AG10803 (cell line): ENCODE data around the gene TMEM255A.
A peak's percentile ranks its signal among the peaks of the same experiment; 100 is the strongest.

ENCODE experiments used
- DNase-seq: peaks from one replicate; pipeline ENCODE4 v3.0.0; 2010; ENCODE audit warnings: low read depth
- H3K4me3 ChIP-seq: 2 replicates; pipeline ENCODE4 v1.5.1; 2011; ENCODE audit warnings: mild to moderate bottlenecking, low read length, control low read depth
- TF ChIP-seq, protein P1 (sequence below): conservative IDR thresholded peaks from 2 replicates; pipeline ENCODE4 v1.5.1; 2011; ENCODE audit warnings: mild to moderate bottlenecking, low read length, control low read depth, inconsistent platforms

TMEM255A gene

DNA sequence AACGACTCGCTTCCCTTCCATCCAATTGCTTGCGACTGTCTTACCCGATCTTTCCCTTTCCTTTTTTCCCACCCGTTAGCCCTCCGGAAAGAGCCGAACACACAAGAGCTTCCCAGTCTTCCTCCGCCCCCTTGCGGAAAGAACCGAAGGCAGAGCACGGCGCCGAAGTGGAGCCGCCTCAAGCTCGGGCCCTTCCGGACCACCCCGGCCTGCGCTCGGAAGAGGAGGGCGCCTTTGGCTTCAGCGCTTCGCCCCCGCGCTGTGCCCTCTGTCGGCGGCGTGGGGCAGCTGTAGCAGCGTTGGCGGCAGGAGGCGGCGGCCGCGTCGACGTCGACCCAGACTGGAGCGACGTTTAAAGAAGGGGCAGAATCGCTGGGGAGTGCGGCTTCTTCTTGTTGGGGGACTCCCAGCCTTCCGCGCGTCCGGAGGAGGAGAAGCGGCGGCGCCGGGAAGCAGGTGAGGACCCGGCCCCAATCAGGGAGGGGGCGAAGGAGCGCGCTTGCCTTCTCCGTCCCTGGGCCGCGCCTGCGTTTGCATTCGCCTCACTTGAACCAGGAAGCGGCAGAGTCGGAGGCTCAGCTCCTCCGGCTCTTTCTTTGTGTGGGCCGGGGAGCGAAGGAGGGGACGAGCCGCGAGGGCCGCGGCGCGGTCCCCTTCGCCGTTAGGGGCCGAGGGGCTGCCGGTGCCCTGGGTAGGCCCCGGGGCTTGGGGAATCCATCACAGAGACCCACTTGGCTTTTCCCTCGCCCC, 60.6 kb downstream of the TMEM255A start, which contains the start of gene ZBTB33:
TSS of gene ZBTB33 (plus strand) at position 291 of the 750 bp plus-strand sequence. CDS start 2,604 bp downstream, outside the sequence.
- peak within 1 kb of the TSS; percentile 78 for H3K4me3 ChIP-seq
- TF ChIP-seq, protein P1, sequence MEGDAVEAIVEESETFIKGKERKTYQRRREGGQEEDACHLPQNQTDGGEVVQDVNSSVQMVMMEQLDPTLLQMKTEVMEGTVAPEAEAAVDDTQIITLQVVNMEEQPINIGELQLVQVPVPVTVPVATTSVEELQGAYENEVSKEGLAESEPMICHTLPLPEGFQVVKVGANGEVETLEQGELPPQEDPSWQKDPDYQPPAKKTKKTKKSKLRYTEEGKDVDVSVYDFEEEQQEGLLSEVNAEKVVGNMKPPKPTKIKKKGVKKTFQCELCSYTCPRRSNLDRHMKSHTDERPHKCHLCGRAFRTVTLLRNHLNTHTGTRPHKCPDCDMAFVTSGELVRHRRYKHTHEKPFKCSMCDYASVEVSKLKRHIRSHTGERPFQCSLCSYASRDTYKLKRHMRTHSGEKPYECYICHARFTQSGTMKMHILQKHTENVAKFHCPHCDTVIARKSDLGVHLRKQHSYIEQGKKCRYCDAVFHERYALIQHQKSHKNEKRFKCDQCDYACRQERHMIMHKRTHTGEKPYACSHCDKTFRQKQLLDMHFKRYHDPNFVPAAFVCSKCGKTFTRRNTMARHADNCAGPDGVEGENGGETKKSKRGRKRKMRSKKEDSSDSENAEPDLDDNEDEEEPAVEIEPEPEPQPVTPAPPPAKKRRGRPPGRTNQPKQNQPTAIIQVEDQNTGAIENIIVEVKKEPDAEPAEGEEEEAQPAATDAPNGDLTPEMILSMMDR = peak; percentile 50
- peak; percentile 93 for DNase-seq

- DNase-seq = peak; percentile 80
- TF ChIP-seq, protein P1 = no peak
These were observed 66.3 kb downstream of the TMEM255A start for GRCh38 chrX:120244735-120245498.

GRCh38 chrX:120244395-120244734, 66.9 kb downstream of the TMEM255A start:
- TF ChIP-seq, protein P1 = no peak
- peak overlapping the region; percentile 82 for H3K4me3 ChIP-seq
- DNase-seq = no peak

More at GRCh38 chrX:120244735-120245498, 66.3 kb downstream of the TMEM255A start:
- H3K4me3 ChIP-seq = peak overlapping the region; percentile 82

GRCh38 chrX:120242813-120243212, 68.4 kb downstream of the TMEM255A start:
- no peak overlapping the region for H3K4me3 ChIP-seq
- DNase-seq = peak; percentile 4
- TF ChIP-seq, protein P1 = no peak

DNA sequence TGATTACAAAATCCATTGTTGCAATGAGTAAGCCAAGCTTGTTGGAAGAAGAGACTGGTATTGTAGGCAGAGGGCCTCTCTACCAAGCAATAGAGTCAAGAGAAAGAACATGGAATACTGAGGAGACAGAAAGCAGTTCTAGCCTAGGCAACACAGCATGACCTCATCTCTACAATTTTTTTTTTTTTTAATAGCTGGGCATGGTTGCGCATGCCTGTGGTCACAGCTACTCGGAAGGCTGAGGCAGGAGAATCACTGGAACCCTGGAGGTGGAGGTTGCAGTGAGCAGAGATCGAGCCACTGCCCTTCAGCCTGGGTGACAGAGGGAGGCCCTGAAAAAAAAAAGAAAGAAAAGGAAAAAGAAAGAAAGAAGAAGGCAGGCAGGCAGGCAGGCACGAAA, 72.3 kb downstream of the TMEM255A start:
- no peak overlapping the region for H3K4me3 ChIP-seq
- DNase-seq = peak; percentile 2
- TF ChIP-seq, protein P1 = no peak

GRCh38 chrX:120236687-120237479, 74.4 kb downstream of the TMEM255A start:
- no peak for DNase-seq
- TF ChIP-seq, protein P1 = no peak
- H3K4me3 ChIP-seq = no peak overlapping the region
